ENCODE data around the gene UVRAG. TPM values are rescaled to one million over a fixed set of nuclear protein-coding genes. Genes with fewer than 3 reads are reported as not detected.

Gene UVRAG
- 14.7 TPM for total RNA-seq
- long read RNA-seq, full-length matches to known transcripts = 45 of 54 reads
- long read RNA-seq, partial matches to known transcripts = 2 of 54 reads
- long read RNA-seq, other reads (novel, unspliced or antisense) = 7 of 54 reads

- intact Hi-C loops (cut with DNase I) = no loop called here
- ATAC-seq (ENCODE audit: poor library complexity) = peak; percentile 97
- peak; percentile 98 for DNase-seq
Observed at GRCh38 chr11:75814677-75815344, at the start of gene UVRAG. TSS of gene UVRAG (plus strand) at chr11:75815210. CDS start at chr11:75815408, 198 bp downstream.

- ATAC-seq (ENCODE audit: poor library complexity) (no peak), DNase-seq (no peak)
- intact Hi-C loops (cut with DNase I) = loop anchor here (10.0 kb wide), 1 partner anchor 52 kb away; the partner anchor contains the start of gene MOGAT2
Observed at GRCh38 chr11:75766443-75767227, 48.4 kb upstream of the UVRAG start.

GRCh38 chr11:75767228-75767572, 47.8 kb upstream of the UVRAG start:
- intact Hi-C loops (cut with DNase I) = loop anchor here (10.0 kb wide), 1 partner anchor 52 kb away; the partner anchor contains the start of gene MOGAT2
- no peak for DNase-seq
- no peak for ATAC-seq (ENCODE audit: poor library complexity)

- no peak for ATAC-seq (ENCODE audit: poor library complexity)
- intact Hi-C loops (cut with DNase I) = loop anchor here (10.0 kb wide), 1 partner anchor 53 kb away; the partner anchor contains the start of gene MOGAT2
- no peak for DNase-seq
Observed at GRCh38 chr11:75767793-75768111, 47.3 kb upstream of the UVRAG start.

GRCh38 chr11:75768112-75768908, 46.7 kb upstream of the UVRAG start, which contains the start of gene DGAT2:
TSS of gene DGAT2 (plus strand) at chr11:75768778. CDS start at chr11:75768992, 214 bp downstream.
- ATAC-seq (ENCODE audit: poor library complexity) (peak; percentile 97), DNase-seq (peak; percentile 91)
- intact Hi-C loops (cut with DNase I) = loop anchor here (10.0 kb wide), 1 partner anchor 54 kb away; the partner anchor contains the start of gene MOGAT2

- intact Hi-C loops (cut with DNase I) = loop anchor here (10.0 kb wide), 1 partner anchor 54 kb away; the partner anchor contains the start of gene MOGAT2
- DNase-seq (no peak), ATAC-seq (ENCODE audit: poor library complexity) (peak; percentile 16)
Observed at GRCh38 chr11:75768909-75769771, 45.9 kb upstream of the UVRAG start.

GRCh38 chr11:75770102-75770501, 44.9 kb upstream of the UVRAG start:
- ATAC-seq (ENCODE audit: poor library complexity) (no peak), DNase-seq (no peak)
- intact Hi-C loops (cut with DNase I) = no loop called here

- intact Hi-C loops (cut with DNase I) = no loop called here
- ATAC-seq (ENCODE audit: poor library complexity) = no peak
- no peak for DNase-seq
Observed at GRCh38 chr11:75771646-75772410, 43.2 kb upstream of the UVRAG start.

- ATAC-seq (ENCODE audit: poor library complexity) (no peak), DNase-seq (peak; percentile 31)
- intact Hi-C loops (cut with DNase I) = no loop called here
Observed at GRCh38 chr11:75773595-75774353, 41.2 kb upstream of the UVRAG start.

GRCh38 chr11:75775056-75775455, 40.0 kb upstream of the UVRAG start:
- intact Hi-C loops (cut with DNase I) = no loop called here
- DNase-seq (no peak), ATAC-seq (ENCODE audit: poor library complexity) (no peak)

GRCh38 chr11:75776546-75776945, 38.5 kb upstream of the UVRAG start:
- DNase-seq = peak; percentile 35
- no peak for ATAC-seq (ENCODE audit: poor library complexity)
- intact Hi-C loops (cut with DNase I) = no loop called here

GRCh38 chr11:75777461-75778110, 37.4 kb upstream of the UVRAG start:
- DNase-seq = peak; percentile 38
- intact Hi-C loops (cut with DNase I) = no loop called here
- no peak for ATAC-seq (ENCODE audit: poor library complexity)

GRCh38 chr11:75778962-75779361, 36.0 kb upstream of the UVRAG start:
- DNase-seq (peak; percentile 22), ATAC-seq (ENCODE audit: poor library complexity) (no peak)
- intact Hi-C loops (cut with DNase I) = no loop called here

GRCh38 chr11:75779960-75780359, 35.0 kb upstream of the UVRAG start:
- intact Hi-C loops (cut with DNase I) = no loop called here
- no peak for ATAC-seq (ENCODE audit: poor library complexity)
- DNase-seq = peak; percentile 22

GRCh38 chr11:75780888-75781287, 34.1 kb upstream of the UVRAG start:
- intact Hi-C loops (cut with DNase I) = no loop called here
- DNase-seq (peak; percentile 24), ATAC-seq (ENCODE audit: poor library complexity) (no peak)

- ATAC-seq (ENCODE audit: poor library complexity) (no peak), DNase-seq (peak; percentile 14)
- intact Hi-C loops (cut with DNase I) = no loop called here
Observed at GRCh38 chr11:75781296-75781695, 33.7 kb upstream of the UVRAG start.
